ENCODE data around the gene LYSMD1.
A peak's percentile ranks its signal among the peaks of the same experiment; 100 is the strongest.

The LYSMD1 gene

DNA sequence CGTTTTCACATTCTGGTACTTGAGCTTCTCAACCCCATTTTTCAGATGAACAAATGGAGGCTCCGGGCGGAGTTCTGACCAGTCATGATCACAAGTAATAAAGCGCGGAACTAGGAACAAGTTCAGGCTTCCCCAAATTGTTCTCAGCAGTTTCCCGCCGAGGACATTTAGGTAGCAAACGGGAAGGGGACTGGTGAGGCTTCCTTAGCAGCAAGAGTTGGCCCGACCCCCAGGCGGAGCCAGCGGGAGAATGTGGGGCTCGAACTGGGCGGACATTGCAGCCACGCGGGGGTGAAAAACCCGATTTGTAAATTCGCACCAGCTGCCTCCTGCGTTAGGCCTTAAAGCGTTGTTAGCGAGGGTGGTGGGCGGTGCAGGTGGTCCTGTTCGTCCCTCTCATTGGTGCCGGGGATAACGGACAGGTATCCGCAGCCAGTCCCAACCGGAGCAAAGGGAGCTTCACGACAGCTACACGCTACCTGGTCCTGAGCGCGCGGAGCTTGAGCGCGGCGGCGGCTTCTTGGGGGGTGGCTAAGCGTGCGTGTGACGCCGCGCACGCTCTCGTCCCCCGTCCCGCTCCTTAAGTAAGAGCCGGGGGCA lies 34.6 kb downstream of the LYSMD1 start:
- TF ChIP-seq, protein P1, sequence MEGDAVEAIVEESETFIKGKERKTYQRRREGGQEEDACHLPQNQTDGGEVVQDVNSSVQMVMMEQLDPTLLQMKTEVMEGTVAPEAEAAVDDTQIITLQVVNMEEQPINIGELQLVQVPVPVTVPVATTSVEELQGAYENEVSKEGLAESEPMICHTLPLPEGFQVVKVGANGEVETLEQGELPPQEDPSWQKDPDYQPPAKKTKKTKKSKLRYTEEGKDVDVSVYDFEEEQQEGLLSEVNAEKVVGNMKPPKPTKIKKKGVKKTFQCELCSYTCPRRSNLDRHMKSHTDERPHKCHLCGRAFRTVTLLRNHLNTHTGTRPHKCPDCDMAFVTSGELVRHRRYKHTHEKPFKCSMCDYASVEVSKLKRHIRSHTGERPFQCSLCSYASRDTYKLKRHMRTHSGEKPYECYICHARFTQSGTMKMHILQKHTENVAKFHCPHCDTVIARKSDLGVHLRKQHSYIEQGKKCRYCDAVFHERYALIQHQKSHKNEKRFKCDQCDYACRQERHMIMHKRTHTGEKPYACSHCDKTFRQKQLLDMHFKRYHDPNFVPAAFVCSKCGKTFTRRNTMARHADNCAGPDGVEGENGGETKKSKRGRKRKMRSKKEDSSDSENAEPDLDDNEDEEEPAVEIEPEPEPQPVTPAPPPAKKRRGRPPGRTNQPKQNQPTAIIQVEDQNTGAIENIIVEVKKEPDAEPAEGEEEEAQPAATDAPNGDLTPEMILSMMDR (IDR thresholded peaks at IDR 0.05; ENCODE audit: low read depth, low read length), result no peak
- DNase-seq (ENCODE audit: low read depth in 2 of 2), result peak; percentile 85 to 88
- peak overlapping the region; percentile 22 to 34 for H3K4me3 ChIP-seq (replicated peaks in 1 of 2; ENCODE audit: low read depth in 2 of 2, low read length in 2 of 2)

DNA sequence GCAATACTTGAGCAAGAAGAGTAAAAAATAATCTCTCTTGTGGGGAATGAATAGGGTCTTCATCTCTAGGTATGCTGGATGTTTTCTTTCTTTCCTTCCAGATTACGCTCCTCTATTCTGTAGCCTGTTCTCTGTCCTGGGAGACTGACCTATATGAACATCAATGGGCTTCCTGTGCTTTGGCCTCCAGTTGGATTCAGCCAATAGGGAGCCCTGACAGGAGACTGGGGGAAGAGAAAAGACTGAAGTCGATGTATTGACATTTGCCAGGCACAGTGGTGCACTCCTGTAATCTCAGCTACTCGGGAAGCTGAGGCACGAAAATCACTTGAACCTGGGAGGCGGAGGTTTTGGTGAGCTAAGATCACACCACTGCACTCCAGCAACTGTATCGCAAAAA lies 36.9 kb downstream of the LYSMD1 start:
- no peak for DNase-seq (ENCODE audit: low read depth in 2 of 2)
- TF ChIP-seq, protein P1 (IDR thresholded peaks at IDR 0.05; ENCODE audit: low read depth, low read length), result no peak
- H3K4me3 ChIP-seq (replicated peaks in 1 of 2; ENCODE audit: low read depth in 2 of 2, low read length in 2 of 2), result no peak overlapping the region

DNA sequence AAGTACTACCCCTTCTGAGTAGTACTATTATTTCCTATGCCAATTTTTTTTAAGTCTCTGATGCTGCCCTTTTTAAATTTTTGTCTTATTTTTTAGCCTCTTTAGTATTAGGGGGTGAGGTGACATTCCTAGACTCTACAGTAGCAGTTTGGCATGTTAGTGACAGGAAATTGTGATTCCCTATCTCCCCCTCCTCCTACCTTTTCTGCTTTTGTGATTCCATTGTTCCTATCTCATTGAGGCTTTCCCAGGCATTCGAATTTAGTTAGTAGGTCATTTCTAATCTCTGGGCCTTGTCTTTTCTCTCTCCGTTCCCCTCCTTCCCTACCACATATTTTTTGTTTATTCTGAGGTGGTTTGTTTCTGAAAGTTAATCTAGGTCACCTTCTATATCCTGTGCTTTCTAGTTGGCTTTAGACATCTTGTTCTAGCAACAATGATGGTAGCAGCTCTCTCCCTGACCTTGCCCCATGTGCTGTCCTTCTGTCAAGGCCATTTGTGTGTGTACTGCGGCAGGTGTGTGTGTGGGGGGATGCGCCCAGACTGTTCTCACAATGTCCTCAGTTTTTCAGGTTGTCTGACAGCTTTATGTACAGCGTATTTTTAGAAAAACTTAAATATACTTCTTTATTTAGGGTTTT lies 40.8 kb downstream of the LYSMD1 start:
- H3K4me3 ChIP-seq (replicated peaks in 1 of 2; ENCODE audit: low read depth in 2 of 2, low read length in 2 of 2), result no peak overlapping the region
- TF ChIP-seq, protein P1 (IDR thresholded peaks at IDR 0.05; ENCODE audit: low read depth, low read length), result no peak
- DNase-seq (ENCODE audit: low read depth in 2 of 2), result no peak

DNA sequence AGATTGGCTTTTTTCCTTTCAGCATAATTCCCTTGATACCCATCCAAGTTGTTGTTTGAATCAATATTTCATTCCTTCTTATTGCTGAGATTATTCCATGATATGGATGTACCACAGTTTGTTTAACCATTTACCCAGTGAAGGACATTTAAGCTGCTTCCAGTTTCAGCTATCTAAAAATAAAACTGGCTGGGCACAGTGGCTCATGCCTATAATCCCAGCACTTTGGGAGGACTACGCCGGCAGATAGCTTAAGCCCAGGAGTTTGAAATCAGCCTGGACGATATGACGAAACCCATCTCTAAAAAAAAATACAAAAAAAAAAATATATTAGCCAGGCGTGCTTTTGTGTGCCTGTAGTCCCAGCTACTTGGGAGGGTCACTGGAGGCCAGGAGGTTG lies 51.8 kb downstream of the LYSMD1 start:
- TF ChIP-seq, protein P1 (IDR thresholded peaks at IDR 0.05; ENCODE audit: low read depth, low read length), result no peak
- no peak overlapping the region for H3K4me3 ChIP-seq (replicated peaks in 1 of 2; ENCODE audit: low read depth in 2 of 2, low read length in 2 of 2)
- no peak for DNase-seq (ENCODE audit: low read depth in 2 of 2)
